H1 (cell line): ENCODE results near the gene GMEB2. TPM values are rescaled to one million over a fixed set of nuclear protein-coding genes. Genes with fewer than 3 reads are reported as not detected.

Source experiments
- CTCF ChIA-PET: fragments of 300-600 bp; sonication (Branson Sonifier 250); formaldehyde crosslinking; loops from one replicate; lab custom pipeline; 2021; ENCODE audit not compliant: partially characterized antibody; lab: Charles Lee
- POLR2A ChIA-PET: fragments of 300-600 bp; sonication (Branson Sonifier 250); formaldehyde crosslinking; loops from one replicate; lab custom pipeline; 2021; ENCODE audit warnings: inconsistent platforms; ENCODE audit not compliant: partially characterized antibody; lab: Charles Lee
- DNase-seq, 2 experiments: peaks; one replicate each; pipeline versions ENCODE4 v3.0.0 to v3.0.0-alpha.2; 2010 to 2022; ENCODE audit warnings: low spot score in 2 of 2, low read depth in 1 of 2, mixed read lengths in 1 of 2
- FAIRE-seq: peaks from 2 replicates; lab custom pipeline; 2011; peaks lifted over from hg19 to GRCh38; lab: Jason Lieb, UNC
- H2AFZ ChIP-seq: 2 replicates; pipeline ENCODE4 v1.8.1; 2012; ENCODE audit warnings: low read length, inconsistent platforms
- H2AK5ac ChIP-seq: 2 replicates; pipeline ENCODE4 v1.6.1; 2013; ENCODE audit warnings: low read depth, low read length
- H2BK120ac ChIP-seq: replicated peaks from 2 replicates; pipeline ENCODE3; 2013; ENCODE audit warnings: low read depth, low read length, inconsistent platforms
- H2BK12ac ChIP-seq: 2 replicates; pipeline ENCODE4 v1.6.1; 2013; ENCODE audit warnings: low read depth, low read length
- H2BK15ac ChIP-seq: 2 replicates; pipeline ENCODE4 v1.6.1; 2013; ENCODE audit warnings: low read length
- H2BK20ac ChIP-seq: 2 replicates; pipeline ENCODE4 v1.6.1; 2013; ENCODE audit warnings: low read length
- H2BK5ac ChIP-seq: 2 replicates; pipeline ENCODE4 v1.6.1; 2013; ENCODE audit warnings: low read depth, low read length
- H3K14ac ChIP-seq: 2 replicates; pipeline ENCODE4 v1.6.1; 2013; ENCODE audit warnings: inconsistent platforms; ENCODE audit not compliant: insufficient read length
- H3K18ac ChIP-seq: 2 replicates; pipeline ENCODE4 v1.6.1; 2013; ENCODE audit warnings: low read length; ENCODE audit errors: extremely low read depth
- H3K23ac ChIP-seq: 2 replicates; pipeline ENCODE4 v1.6.1; 2013; ENCODE audit warnings: inconsistent platforms; ENCODE audit not compliant: insufficient read length
- H3K23me2 ChIP-seq: 2 replicates; pipeline ENCODE4 v1.6.1; 2013; ENCODE audit warnings: low read depth, low read length
- H3K27ac ChIP-seq: 2 replicates; pipeline ENCODE4 v1.6.1; 2011; ENCODE audit warnings: low read depth, low read length, inconsistent platforms
- H3K27me3 ChIP-seq, 4 experiments: replicated peaks in 1 of 4; 1 replicate in 1 of 4; 2 replicates in 3 of 4; pipeline versions ENCODE4 v1.6.1 to v1.8.1; 2011 to 2013; ENCODE audit warnings: low read length in 3 of 4, mild to moderate bottlenecking in 3 of 4, inconsistent platforms in 2 of 4, mixed read lengths in 2 of 4, moderate library complexity in 1 of 4; ENCODE audit not compliant: control insufficient read depth in 3 of 4, insufficient read depth in 3 of 4; ENCODE audit errors: extremely low read depth in 1 of 4
- H3K36me3 ChIP-seq, 4 experiments: 2 replicates each; pipeline versions ENCODE4 v1.6.1 to v1.8.1; 2011 to 2013; ENCODE audit warnings: mild to moderate bottlenecking in 4 of 4, low read length in 3 of 4, moderate library complexity in 2 of 4, control low read depth in 1 of 4, inconsistent platforms in 1 of 4; ENCODE audit not compliant: insufficient read depth in 4 of 4, control insufficient read depth in 2 of 4
- H3K4ac ChIP-seq: replicated peaks from 2 replicates; pipeline ENCODE3; 2013; ENCODE audit warnings: low read length, low read depth, mixed read lengths, inconsistent platforms; ENCODE audit not compliant: insufficient read length
- H3K4me1 ChIP-seq, 4 experiments: replicated peaks in 1 of 4; 1 replicate in 1 of 4; 2 replicates in 3 of 4; pipeline versions ENCODE4 v1.6.1 to v1.8.1; 2011 to 2013; ENCODE audit warnings: low read length in 3 of 4, inconsistent platforms in 2 of 4, mixed read lengths in 1 of 4; ENCODE audit not compliant: insufficient read depth in 4 of 4, control insufficient read depth in 3 of 4
- H3K4me2 ChIP-seq, 2 experiments: 2 replicates each; pipeline versions ENCODE4 v1.6.1 to v1.8.1; 2011 to 2013; ENCODE audit warnings: low read depth in 2 of 2, low read length in 2 of 2, control low read depth in 1 of 2, inconsistent platforms in 1 of 2, mild to moderate bottlenecking in 1 of 2; ENCODE audit not compliant: insufficient read depth in 1 of 2
- H3K4me3 ChIP-seq, 4 experiments: fragments of 200-600, 300-600 bp in 1 of 4; sonication (generic), shearing (Covaris generic), sonication (Bioruptor Twin) in 1 of 4; 2 replicates each; pipeline versions ENCODE4 v1.5.1 to v1.8.1; 2011 to 2016; ENCODE audit warnings: low read length in 4 of 4, low read depth in 3 of 4, control low read depth in 2 of 4, inconsistent platforms in 2 of 4, mild to moderate bottlenecking in 2 of 4, mixed read lengths in 1 of 4, moderate library complexity in 1 of 4; ENCODE audit not compliant: insufficient read depth in 2 of 4; ENCODE audit errors: extremely low read depth in 1 of 4
- H3K56ac ChIP-seq: replicated peaks from 2 replicates; pipeline ENCODE3; 2013; ENCODE audit warnings: low read depth, mild to moderate bottlenecking, mixed read lengths, low read length, inconsistent platforms; ENCODE audit not compliant: insufficient read length
- H3K79me1 ChIP-seq: 2 replicates; pipeline ENCODE4 v1.6.1; 2013; ENCODE audit warnings: low read depth, low read length, control low read depth
- H3K79me2 ChIP-seq, 2 experiments: 2 replicates each; pipeline versions ENCODE4 v1.6.1 to v1.8.1; 2012 to 2013; ENCODE audit warnings: low read length in 2 of 2, mild to moderate bottlenecking in 2 of 2, inconsistent platforms in 1 of 2; ENCODE audit not compliant: insufficient read depth in 2 of 2, control insufficient read depth in 1 of 2
- H3K9ac ChIP-seq, 4 experiments: replicated peaks in 1 of 4; 1 replicate in 1 of 4; 2 replicates in 3 of 4; pipeline versions ENCODE4 v1.6.1 to v1.8.1; 2011 to 2013; ENCODE audit warnings: low read depth in 3 of 4, low read length in 3 of 4, control low read depth in 2 of 4, mild to moderate bottlenecking in 2 of 4, moderate library complexity in 2 of 4, inconsistent platforms in 1 of 4; ENCODE audit errors: extremely low read depth in 1 of 4
- H3K9me3 ChIP-seq, 2 experiments: 2 replicates each; pipeline versions ENCODE4 v1.6.1 to v1.8.1; 2012 to 2013; ENCODE audit warnings: mild to moderate bottlenecking in 2 of 2, moderate library complexity in 2 of 2, control low read depth in 1 of 2, inconsistent platforms in 1 of 2, low read depth in 1 of 2, low read length in 1 of 2, mixed read lengths in 1 of 2; ENCODE audit not compliant: insufficient read depth in 2 of 2
- H4K20me1 ChIP-seq, 2 experiments: replicated peaks in 1 of 2; 2 replicates each; pipeline versions ENCODE3 to v1.8.1; 2011 to 2013; ENCODE audit warnings: inconsistent platforms in 2 of 2, low read length in 2 of 2, mild to moderate bottlenecking in 1 of 2; ENCODE audit not compliant: insufficient read depth in 2 of 2, control insufficient read depth in 1 of 2
- H4K5ac ChIP-seq: 2 replicates; pipeline ENCODE4 v1.6.1; 2013; ENCODE audit warnings: low read length, low read depth, mixed read lengths, inconsistent platforms; ENCODE audit not compliant: insufficient read length
- H4K8ac ChIP-seq: 2 replicates; pipeline ENCODE4 v1.8.0; 2013; ENCODE audit warnings: mild to moderate bottlenecking, moderate library complexity, low read length, inconsistent platforms; ENCODE audit not compliant: insufficient read depth; ENCODE audit errors: extremely low read depth
- H4K91ac ChIP-seq: replicated peaks from 2 replicates; pipeline ENCODE3; 2013; ENCODE audit warnings: low read length, mixed read lengths, inconsistent platforms; ENCODE audit not compliant: insufficient read length
- SRF ChIP-seq: IDR thresholded peaks from 2 replicates; pipeline ENCODE4 v1.6.1; 2011; ENCODE audit warnings: mild to moderate bottlenecking, low read depth, low read length, moderate library complexity
- ZNF274 ChIP-seq: IDR thresholded peaks from 2 replicates; pipeline ENCODE4 v1.7.0; 2012; ENCODE audit warnings: low read length, borderline replicate concordance; ENCODE audit errors: extremely low read depth
- WGBS, 2 experiments: shearing (Covaris generic) in 1 of 2; methylation state at CpG; one replicate each; pipeline versions ENCODE4 v1.1.6 to v1.1.7; 2013 to 2015; ENCODE audit warnings: low lambda C conversion rate in 2 of 2, mixed read lengths in 2 of 2, inconsistent platforms in 1 of 2, low coverage in 1 of 2, missing lambda C conversion rate in 1 of 2; ENCODE audit not compliant: insufficient replicate concordance in 2 of 2, insufficient coverage in 1 of 2, insufficient read length in 1 of 2; ENCODE audit errors: extremely low coverage in 1 of 2, missing lambda C conversion rate in 1 of 2; 5-methylcytosine and 5-hydroxymethylcytosine counted together
- polyA plus RNA-seq, 7 experiments: library from polyadenylated mRNA; depleted of rRNA in 3 of 7; stranded (reverse) in 5 of 7; unstranded in 2 of 7; fragments of >200 nt in 5 of 7; fragments of 200-250 nt in 2 of 7; gene quantifications; 1 replicate in 5 of 7; 2 replicates in 1 of 7; 4 replicates in 1 of 7; pipeline versions ENCODE4 v1.2.1 to v1.2.3, GENCODE V29; 2011 to 2013; ENCODE audit warnings: missing spikeins in 2 of 7, mixed read lengths in 2 of 7
- total RNA-seq: library from RNA; stranded (reverse); fragmentation: NEBNext Ultra II Directional; extraction: Animal tissue kit (Norgen Biotek cat#: 25700); gene quantifications from 2 replicates; pipeline ENCODE4 v1.2.1, GENCODE V29; 2021

GMEB2 gene
- total and polyA plus RNA-seq, 2 of the 8 experiments (the other 6 are each of a cell fraction or from before 2014, with no cell fraction given) = 12.9 to 14.2 TPM

GRCh38 chr20:63633732-63634131 is 6.8 kb upstream of the GMEB2 start:
- H3K4me2 ChIP-seq = no peak overlapping the region
- no peak overlapping the region for H2BK12ac ChIP-seq
- no peaks in the 10 kb centered on the region for H3K9me3 ChIP-seq
- H4K20me1 ChIP-seq = no peaks in the 10 kb centered on the region
- no peak overlapping the region for H3K18ac ChIP-seq
- H3K23ac ChIP-seq = no peak overlapping the region
- H3K23me2 ChIP-seq = no peaks in the 10 kb centered on the region
- no peak overlapping the region for H4K8ac ChIP-seq
- H2BK5ac ChIP-seq = no peak overlapping the region
- FAIRE-seq (no peak), DNase-seq (no peak)
- H3K4me1 ChIP-seq = no peaks in the 10 kb centered on the region
- no peaks in the 10 kb centered on the region for H3K27me3 ChIP-seq
- H3K4me3 ChIP-seq = no peak overlapping the region
- H3K4ac ChIP-seq = no peak overlapping the region
- no peak overlapping the region for H3K27ac ChIP-seq
- 92% methylated on average over 9 of the region's 9 CpGs; no CpG with 5 or more reads in 1 of the 2 experiments for WGBS, 2 experiments
- no peak overlapping the region for H2BK20ac ChIP-seq
- no peak overlapping the region for H3K56ac ChIP-seq
- H3K79me1 ChIP-seq = no peaks in the 10 kb centered on the region
- no peak overlapping the region for H2AFZ ChIP-seq
- no peak overlapping the region for H2BK15ac ChIP-seq
- POLR2A ChIA-PET = interaction anchor here (0.7 to 1.0 kb wide), 2 partner anchors 9 to 20 kb away, joined by 3 read pairs; partner anchors contain the start of gene STMN3
- no peak overlapping the region for H2BK120ac ChIP-seq
- H3K9ac ChIP-seq = no peak overlapping the region
- no peak overlapping the region for H2AK5ac ChIP-seq
- H4K5ac ChIP-seq = no peak overlapping the region
- H3K14ac ChIP-seq = no peak overlapping the region
- H4K91ac ChIP-seq = no peak overlapping the region
- no peaks in the 10 kb centered on the region for H3K79me2 ChIP-seq
- CTCF ChIA-PET = interaction anchor here (0.6 to 5.3 kb wide), 2 partner anchors 9 to 868 kb away, joined by 3 to 28 read pairs; no protein-coding TSS in a partner anchor
- H3K36me3 ChIP-seq = no peaks in the 10 kb centered on the region
- TF ChIP-seq ZNF274 (no peak), SRF (no peak)
